ENCODE data around the gene PUS10. TPM values are rescaled to one million over a fixed set of nuclear protein-coding genes. Genes with fewer than 3 reads are reported as not detected.
A peak's percentile ranks its signal among the peaks of the same experiment; 100 is the strongest.
"Not testable (repeated sequence)": the region's sequence is repeated elsewhere in the genome, so short reads cannot be mapped to it uniquely, and the experiment has no call there.

The PUS10 gene
- total RNA-seq, 6 experiments from 2014 or later: 8.6 to 15.3 (median 13.1) TPM

DNA sequence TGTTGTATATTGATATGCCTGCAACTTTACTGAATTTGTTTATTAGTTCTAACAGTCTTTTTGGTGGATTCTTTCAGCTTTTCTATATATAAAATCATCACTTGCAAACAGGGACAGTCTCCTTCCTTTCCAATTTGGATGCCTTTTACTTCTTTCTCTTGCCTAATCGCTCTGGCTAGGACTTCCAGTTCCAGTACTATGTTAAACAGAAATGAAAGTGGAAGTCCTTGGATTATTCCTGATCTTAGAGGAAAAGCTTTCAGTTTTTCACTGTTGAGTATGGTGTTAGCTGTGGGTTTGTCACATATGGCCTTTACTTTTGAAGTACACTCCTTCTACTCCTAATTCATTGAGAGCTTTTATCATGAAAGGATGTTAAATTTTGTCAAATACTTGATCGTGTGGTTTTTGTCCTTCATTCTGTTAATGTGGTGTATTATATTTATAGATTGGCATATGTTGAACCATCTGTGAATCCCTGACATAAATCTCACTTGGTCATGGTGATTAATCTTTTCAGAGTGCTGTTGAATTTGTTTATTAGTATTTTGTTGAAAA, 83.8 kb downstream of the PUS10 start:
- no peak for DNase-seq
- H3K27ac ChIP-seq: no peak overlapping the region
- H3K9me3 ChIP-seq: no peaks in the 10 kb centered on the region
- no peak overlapping the region for H3K4me3 ChIP-seq
- H3K4me1 ChIP-seq: peaks cover 0 to 7% (median 0%) of the 10 kb centered on the region in 4 donors
- 52% methylated on average over 2 of the region's 2 CpGs for WGBS (ENCODE audit: insufficient coverage, low coverage, low lambda C conversion rate, missing lambda C conversion rate)
- TF ChIP-seq POLR2A (IDR thresholded peaks at IDR 0.05): no peak
- TF ChIP-seq CTCF (IDR thresholded peaks at IDR 0.05): no peak
- intact Hi-C loops (cut with DNase I): no loop called here
- H3K27me3 ChIP-seq: no peaks in the 10 kb centered on the region
- no peaks in the 10 kb centered on the region for H3K36me3 ChIP-seq
- ATAC-seq: peak in 3 of 4 donors; percentile 47 to 51 (median 48)

DNA sequence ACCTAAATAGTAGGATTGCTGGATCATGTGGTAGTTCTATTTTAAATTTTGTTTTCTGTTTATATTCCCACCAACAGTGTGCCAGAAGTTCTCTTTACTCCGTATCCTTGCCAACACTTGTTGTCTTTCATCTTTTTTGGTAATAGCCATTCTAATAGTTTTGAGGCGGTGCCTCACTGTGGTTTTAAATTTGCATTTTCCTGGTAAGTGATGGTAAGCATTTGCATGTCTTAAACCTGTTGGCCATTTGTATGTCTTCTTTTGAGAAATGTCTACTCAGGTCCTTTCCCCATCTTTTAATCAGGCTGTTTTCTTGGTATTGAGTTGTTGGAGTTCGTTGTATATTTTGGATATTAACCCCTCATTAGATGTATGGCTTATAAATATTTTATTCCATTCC, 85.1 kb downstream of the PUS10 start:
- ATAC-seq (no peak), DNase-seq (no peak)
- TF ChIP-seq POLR2A (IDR thresholded peaks at IDR 0.05) (no peak), CTCF (IDR thresholded peaks at IDR 0.05) (no peak)
- Histone ChIP-seq H3K36me3 (no peaks in the 10 kb centered on the region), H3K27me3 (no peaks in the 10 kb centered on the region), H3K4me3 (no peak overlapping the region), H3K4me1 (peaks cover 0 to 7% (median 0%) of the 10 kb centered on the region in 4 donors), H3K27ac (no peak overlapping the region), H3K9me3 (no peaks in the 10 kb centered on the region)
- intact Hi-C loops (cut with DNase I): no loop called here
- 86% methylated on average over 3 of the region's 3 CpGs for WGBS (ENCODE audit: insufficient coverage, low coverage, low lambda C conversion rate, missing lambda C conversion rate)

DNA sequence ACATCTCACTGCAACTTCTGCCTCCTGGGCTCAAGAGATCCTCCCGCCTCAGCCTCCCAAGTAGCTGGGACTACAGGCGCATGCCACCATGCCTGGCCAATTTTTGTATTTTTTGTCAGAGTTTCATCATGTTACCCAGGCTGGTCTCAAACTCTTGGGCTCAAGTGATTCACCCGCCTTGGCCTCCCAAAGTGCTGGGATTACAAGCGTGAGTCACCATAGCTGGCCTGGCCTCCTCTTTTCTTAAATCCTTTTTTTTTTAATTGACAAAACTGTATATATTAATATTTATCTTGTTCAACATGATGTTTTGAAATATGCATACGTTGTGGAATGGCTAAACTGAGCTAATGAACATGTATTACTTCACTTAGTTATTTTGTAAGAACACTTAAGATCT, 86.0 kb downstream of the PUS10 start:
- DNase-seq; H3K4me3 ChIP-seq; ATAC-seq; H3K27ac ChIP-seq; H3K9me3 ChIP-seq; H3K4me1 ChIP-seq; H3K27me3 ChIP-seq; H3K36me3 ChIP-seq; intact Hi-C loops (cut with DNase I): not testable (repeated sequence)
- WGBS (ENCODE audit: insufficient coverage, low coverage, low lambda C conversion rate, missing lambda C conversion rate): 95% methylated on average over 5 of the region's 5 CpGs

GRCh38 chr2:60926741-60927552, 91.1 kb downstream of the PUS10 start:
- Histone ChIP-seq H3K4me1 (no peaks in the 10 kb centered on the region), H3K4me3 (no peak overlapping the region), H3K9me3 (no peaks in the 10 kb centered on the region), H3K27me3 (no peaks in the 10 kb centered on the region), H3K27ac (peak overlapping the region in 1 of 3 donors; percentile 7), H3K36me3 (peaks cover 0 to 25% (median 8%) of the 10 kb centered on the region in 4 donors)
- DNase-seq (no peak), ATAC-seq (peak; percentile 50 to 73 (median 56))
- 77% methylated on average over 3 of the region's 3 CpGs for WGBS (ENCODE audit: insufficient coverage, low coverage, low lambda C conversion rate, missing lambda C conversion rate)
- TF ChIP-seq CTCF (IDR thresholded peaks at IDR 0.05) (no peak), POLR2A (IDR thresholded peaks at IDR 0.05) (no peak)
- intact Hi-C loops (cut with DNase I): no loop called here

All from right lobe of liver (tissue), 6 donors.